ENCODE results near the gene GPR180. TPM values are rescaled to one million over a fixed set of nuclear protein-coding genes. Genes with fewer than 3 reads are reported as not detected.
"Not testable (repeated sequence)": the region's sequence is repeated elsewhere in the genome, so short reads cannot be mapped to it uniquely, and the experiment has no call there.

The GPR180 gene
- total RNA-seq, 1 donor, result 12.6 TPM

GRCh38 chr13:94617389-94618000, 15.8 kb downstream of the GPR180 start:
- no peak overlapping the region for H3K4me3 ChIP-seq (ENCODE audit: low read depth, low read length)
- TF ChIP-seq CTCF (IDR thresholded peaks at IDR 0.05; ENCODE audit: insufficient read depth, low read length), result peak; percentile 57
- DNase-seq (ENCODE audit: low read depth), result peak; percentile 47

GRCh38 chr13:94620286-94620896, 18.7 kb downstream of the GPR180 start:
- peak; percentile 77 for TF ChIP-seq CTCF (IDR thresholded peaks at IDR 0.05; ENCODE audit: insufficient read depth, low read length)
- DNase-seq (ENCODE audit: low read depth), result peak; percentile 36
- no peak overlapping the region for H3K4me3 ChIP-seq (ENCODE audit: low read depth, low read length)

- no peak for DNase-seq (ENCODE audit: low read depth)
- no peak for TF ChIP-seq CTCF (IDR thresholded peaks at IDR 0.05; ENCODE audit: insufficient read depth, low read length)
- no peak overlapping the region for H3K4me3 ChIP-seq (ENCODE audit: low read depth, low read length)
These were observed 20.7 kb downstream of the GPR180 start for GRCh38 chr13:94622344-94622743.

GRCh38 chr13:94623316-94623715, 21.7 kb downstream of the GPR180 start:
- no peak overlapping the region for H3K4me3 ChIP-seq (ENCODE audit: low read depth, low read length)
- DNase-seq (ENCODE audit: low read depth), result no peak
- TF ChIP-seq CTCF (IDR thresholded peaks at IDR 0.05; ENCODE audit: insufficient read depth, low read length), result no peak

- no peak overlapping the region for H3K4me3 ChIP-seq (ENCODE audit: low read depth, low read length)
- no peak for TF ChIP-seq CTCF (IDR thresholded peaks at IDR 0.05; ENCODE audit: insufficient read depth, low read length)
- no peak for DNase-seq (ENCODE audit: low read depth)
These were observed 29.2 kb downstream of the GPR180 start for GRCh38 chr13:94630858-94631257.

GRCh38 chr13:94632226-94632980, 30.7 kb downstream of the GPR180 start:
- no peak for TF ChIP-seq CTCF (IDR thresholded peaks at IDR 0.05; ENCODE audit: insufficient read depth, low read length)
- H3K4me3 ChIP-seq (ENCODE audit: low read depth, low read length), result no peak overlapping the region
- DNase-seq (ENCODE audit: low read depth), result no peak

GRCh38 chr13:94636096-94636495, 34.4 kb downstream of the GPR180 start:
- not testable (repeated sequence) for DNase-seq (ENCODE audit: low read depth)

More at GRCh38 chr13:94636096-94636495, 34.4 kb downstream of the GPR180 start:
- H3K4me3 ChIP-seq (ENCODE audit: low read depth, low read length), result not testable (repeated sequence)
